HG02981 (cell line): ENCODE data around the gene SFTPA1.
A peak's percentile ranks its signal among the peaks of the same experiment; 100 is the strongest.
"Not testable (repeated sequence)": the region's sequence is repeated elsewhere in the genome, so short reads cannot be mapped to it uniquely, and the experiment has no call there.

ENCODE experiments used
- ATAC-seq: cut with Tn5 transposase; IDR thresholded peaks from one replicate; pipeline ENCODE4 v1.9.1; 2021; ENCODE audit warnings: mild to moderate bottlenecking, moderate library complexity; ENCODE audit not compliant: unreplicated experiment

The SFTPA1 gene

GRCh38 chr10:79610601-79611191 lies at the start of gene SFTPA1:
Gene SFTPA1, plus strand, starts transcription at chr10:79610939. Its CDS starts 887 bp downstream, at chr10:79611826.
- ATAC-seq = no peak

GRCh38 chr10:79561257-79561656 lies 49.5 kb upstream of the SFTPA1 start:
- ATAC-seq = no peak

- ATAC-seq = peak; percentile 71
These were observed 48.5 kb upstream of the SFTPA1 start for GRCh38 chr10:79562135-79562756.

- ATAC-seq = no peak
These were observed 47.3 kb upstream of the SFTPA1 start for GRCh38 chr10:79563426-79563825.

DNA sequence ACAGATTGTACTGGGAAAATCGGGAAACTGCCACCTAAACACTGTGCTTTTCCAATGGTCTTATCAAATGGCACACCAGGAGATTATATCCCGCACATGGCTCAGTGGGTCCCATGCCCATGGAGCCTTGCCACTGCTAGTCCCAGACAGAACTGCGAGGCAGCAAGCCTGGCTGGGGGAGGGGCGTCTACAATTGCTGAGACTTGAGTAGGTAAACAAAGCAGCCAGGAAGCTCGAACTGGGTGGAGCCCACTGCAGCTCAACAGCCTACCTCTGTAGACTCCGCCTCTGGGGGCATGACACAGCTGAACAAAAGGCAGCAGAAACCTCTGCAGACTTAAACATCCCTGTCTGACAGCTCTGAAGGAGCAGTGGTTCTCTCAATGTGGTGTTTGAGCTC lies 40.1 kb upstream of the SFTPA1 start:
- ATAC-seq = not testable (repeated sequence)

DNA sequence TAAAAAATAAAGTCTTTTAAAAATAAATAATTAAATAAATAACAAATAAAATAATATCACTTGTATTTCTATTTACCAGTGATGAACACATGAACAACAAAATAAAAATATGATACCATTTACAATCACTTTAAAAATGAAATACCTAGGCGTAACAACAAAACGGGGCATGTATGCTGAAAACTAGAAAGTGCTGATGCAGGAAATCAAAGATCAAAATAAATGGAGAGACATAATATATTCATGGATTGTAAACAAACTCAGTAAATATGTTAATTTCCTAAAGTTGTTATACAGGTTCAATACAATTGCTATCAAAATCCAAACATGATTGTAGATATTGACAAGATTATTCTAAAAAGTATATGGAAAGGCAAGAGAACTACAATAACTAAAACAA lies 31.4 kb upstream of the SFTPA1 start:
- no peak for ATAC-seq

DNA sequence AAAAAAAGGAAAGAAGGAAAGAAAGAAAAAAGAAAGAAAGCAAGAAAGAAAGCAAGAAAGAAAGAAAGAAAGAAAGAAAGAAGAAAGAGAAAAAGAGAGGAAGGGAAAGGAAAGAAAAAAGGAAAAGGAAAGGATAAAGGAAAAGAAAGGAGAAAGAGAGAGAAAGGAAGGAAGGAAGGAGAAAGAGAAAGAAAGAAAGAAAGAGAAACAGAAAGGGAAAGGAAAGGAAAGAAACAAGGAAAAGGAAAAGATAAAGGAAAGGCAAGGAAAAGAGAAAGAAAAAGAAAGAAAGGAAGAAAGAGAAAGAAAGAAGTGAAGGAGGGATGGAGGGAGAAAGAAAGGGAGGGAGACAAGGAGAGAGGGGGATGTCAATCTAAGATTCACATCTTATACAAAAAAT lies 29.7 kb upstream of the SFTPA1 start:
- no peak for ATAC-seq

DNA sequence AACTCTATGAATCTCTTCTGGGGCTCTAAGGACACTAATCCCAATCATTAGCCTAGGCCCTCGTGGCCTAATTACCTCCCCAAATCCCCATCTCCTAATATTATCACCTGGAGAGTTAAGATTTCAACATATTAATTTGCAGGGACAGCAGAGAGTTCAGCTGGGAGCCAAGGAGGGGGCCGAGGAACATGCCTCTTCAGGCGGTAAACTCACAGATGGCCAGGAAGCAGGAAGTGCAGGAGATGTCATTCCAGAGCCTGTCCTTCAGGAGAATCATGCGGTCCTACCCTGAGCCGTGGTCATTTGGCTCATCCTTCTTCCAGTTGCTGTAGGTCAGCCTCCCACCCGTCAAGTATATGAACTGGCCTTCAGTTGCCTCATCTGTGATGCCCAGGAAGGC lies 28.6 kb upstream of the SFTPA1 start:
- ATAC-seq = no peak

DNA sequence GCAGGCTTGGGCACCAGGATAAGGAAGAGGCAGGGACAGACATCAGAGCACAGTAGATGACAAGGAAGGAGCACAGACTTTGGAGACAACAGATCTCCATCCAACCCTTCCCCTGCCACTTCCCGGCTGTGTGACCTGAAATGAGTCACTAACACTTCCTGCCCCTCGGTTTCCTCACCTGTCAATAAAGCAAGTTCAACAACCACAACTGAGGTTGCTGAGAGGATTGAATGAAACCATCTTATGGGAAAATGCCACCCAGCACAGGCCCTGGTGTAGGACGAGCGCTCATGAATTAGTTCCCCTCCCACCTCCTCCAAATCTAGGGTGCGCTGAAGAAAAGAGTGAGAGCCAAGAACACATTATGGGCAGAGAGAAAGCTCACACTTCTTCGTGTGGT lies 27.8 kb upstream of the SFTPA1 start:
- not testable (repeated sequence) for ATAC-seq

GRCh38 chr10:79583488-79584024 lies 27.2 kb upstream of the SFTPA1 start:
- no peak for ATAC-seq

DNA sequence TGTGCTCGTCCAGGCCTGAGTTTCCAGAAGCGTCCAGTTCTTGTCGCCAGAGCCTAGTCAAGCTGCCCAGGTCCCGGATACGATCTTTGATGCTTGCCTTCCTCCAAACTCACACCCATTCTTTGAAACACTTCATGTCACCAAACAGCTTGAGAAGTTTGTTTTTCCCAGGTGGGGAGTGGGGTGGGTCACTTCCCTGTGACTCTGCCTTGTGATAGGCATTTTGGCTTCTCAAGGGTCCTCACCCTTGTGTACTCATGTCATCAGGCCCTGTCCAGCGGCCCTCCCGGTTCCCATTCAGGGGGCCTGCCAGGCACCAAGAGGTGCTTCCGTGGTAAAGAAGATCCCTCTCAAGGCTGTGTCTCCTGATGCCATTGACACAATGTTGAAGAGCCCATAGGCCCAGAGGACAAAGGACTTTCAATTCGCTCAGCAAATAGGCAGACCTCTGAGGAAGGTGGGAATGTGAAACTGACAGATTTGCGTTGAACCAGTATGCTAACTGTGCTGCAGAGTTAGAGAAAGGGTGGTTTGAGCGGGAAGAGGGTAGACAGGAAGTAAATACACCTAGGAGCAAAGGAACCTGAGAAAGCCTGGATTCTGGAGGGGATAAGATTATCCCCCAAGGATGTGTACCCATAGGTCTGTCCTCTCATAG lies 24.7 kb upstream of the SFTPA1 start:
- no peak for ATAC-seq

DNA sequence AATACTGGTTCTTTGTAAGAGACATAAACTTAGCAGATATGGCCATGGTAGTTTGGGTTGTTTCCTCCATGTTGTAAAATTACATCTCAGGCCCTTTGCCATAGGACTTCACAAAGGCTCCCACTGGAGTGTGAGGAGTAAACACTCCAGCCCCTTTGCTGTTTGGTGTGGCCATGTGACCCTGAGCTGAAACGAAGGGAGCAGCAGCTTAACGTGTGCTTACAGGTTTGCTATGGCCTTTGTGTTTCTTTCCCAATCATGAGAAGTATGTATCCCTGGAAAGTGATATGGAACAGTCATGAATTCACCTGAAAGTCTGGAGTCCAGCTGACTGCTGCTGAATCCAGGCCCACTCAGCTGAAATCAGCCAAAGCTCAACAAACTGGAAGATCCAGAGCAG lies 23.8 kb upstream of the SFTPA1 start:
- no peak for ATAC-seq

- no peak for ATAC-seq
These were observed 21.9 kb upstream of the SFTPA1 start for GRCh38 chr10:79588800-79589199.

DNA sequence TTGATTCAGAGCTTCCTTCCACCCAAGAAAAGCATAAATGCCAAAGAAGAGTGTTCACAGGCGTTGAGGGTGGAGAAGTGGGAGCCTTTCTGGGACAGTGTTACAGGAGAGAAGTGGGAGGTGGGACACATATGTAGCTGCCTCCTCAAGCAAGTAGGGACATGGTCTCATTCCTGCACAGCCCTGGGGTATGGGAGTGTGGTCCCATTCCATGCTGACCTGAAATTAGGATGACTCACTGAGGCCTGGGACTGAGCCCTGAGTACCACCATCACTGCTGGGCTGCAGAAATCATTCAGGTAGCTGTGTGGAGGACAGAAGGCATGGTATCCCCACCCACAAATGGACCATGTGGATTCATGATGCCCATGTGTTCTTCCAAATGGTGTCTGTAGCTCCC lies 17.4 kb upstream of the SFTPA1 start:
- no peak for ATAC-seq

DNA sequence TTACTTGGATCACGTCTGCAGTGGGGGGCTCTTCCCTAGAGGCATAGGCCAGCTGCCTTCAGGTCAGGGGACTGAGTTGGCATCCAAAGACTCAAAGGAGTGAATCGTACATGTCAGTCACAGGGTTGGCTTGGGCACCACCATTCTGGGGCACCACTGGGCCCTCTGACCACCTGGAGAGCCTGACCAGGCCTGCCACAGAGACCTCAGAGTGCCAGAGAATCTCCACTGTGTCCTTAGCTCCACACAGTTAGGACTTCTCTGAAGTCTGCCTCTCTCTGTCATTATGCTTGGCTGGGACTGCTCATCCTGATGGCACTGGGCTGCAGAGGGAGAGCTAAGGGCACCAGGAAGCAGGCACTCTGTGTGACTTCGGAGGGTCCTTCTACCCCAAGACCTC lies 16.2 kb upstream of the SFTPA1 start:
- ATAC-seq = not testable (repeated sequence)

DNA sequence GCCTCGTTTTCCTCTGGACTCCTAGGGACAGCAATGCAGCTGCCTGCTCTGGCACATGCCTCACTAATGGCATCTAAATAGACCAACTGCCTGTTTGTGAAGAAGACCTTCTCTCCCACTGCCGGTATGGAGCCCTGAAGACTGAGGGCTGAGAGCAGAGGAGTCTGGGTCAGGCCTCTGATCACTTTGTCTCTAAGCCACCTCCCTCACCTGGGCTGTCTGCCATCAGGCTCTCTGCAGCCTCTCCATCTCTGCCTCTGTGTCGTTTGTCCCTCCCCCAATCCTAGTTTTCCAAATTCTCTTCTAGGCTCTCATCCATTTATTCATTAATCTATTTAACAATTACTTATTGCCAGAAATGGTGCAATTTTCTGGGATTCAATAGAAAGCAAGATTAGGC lies 15.2 kb upstream of the SFTPA1 start:
- no peak for ATAC-seq

- not testable (repeated sequence) for ATAC-seq
These were observed 11.1 kb upstream of the SFTPA1 start for GRCh38 chr10:79599644-79600043.

GRCh38 chr10:79601939-79602338 lies 8.8 kb upstream of the SFTPA1 start:
- no peak for ATAC-seq

GRCh38 chr10:79602953-79603352 lies 7.8 kb upstream of the SFTPA1 start:
- no peak for ATAC-seq

DNA sequence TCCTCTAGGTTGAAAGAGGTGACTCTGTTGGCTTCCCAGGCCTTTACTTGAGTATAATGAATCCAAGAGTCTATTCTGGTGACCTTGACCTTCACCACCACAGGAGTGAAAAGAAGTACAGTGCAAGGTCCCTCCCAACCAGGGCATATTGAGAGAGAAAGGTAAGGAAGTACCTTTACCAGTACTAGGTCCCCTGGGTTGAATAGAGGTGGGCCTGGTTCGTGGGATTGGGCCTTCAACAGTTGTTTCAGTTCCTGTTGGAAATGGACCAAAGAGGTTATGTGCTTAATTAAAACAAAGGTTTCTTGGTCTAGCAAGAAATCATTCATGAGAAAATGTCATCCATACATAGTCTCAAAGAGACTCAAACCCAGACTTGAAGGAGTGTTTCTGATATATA lies 6.4 kb upstream of the SFTPA1 start:
- ATAC-seq = no peak

GRCh38 chr10:79605308-79605707 lies 5.4 kb upstream of the SFTPA1 start:
- ATAC-seq = no peak
